ENCODE measurements around the gene FICD.

DNA sequence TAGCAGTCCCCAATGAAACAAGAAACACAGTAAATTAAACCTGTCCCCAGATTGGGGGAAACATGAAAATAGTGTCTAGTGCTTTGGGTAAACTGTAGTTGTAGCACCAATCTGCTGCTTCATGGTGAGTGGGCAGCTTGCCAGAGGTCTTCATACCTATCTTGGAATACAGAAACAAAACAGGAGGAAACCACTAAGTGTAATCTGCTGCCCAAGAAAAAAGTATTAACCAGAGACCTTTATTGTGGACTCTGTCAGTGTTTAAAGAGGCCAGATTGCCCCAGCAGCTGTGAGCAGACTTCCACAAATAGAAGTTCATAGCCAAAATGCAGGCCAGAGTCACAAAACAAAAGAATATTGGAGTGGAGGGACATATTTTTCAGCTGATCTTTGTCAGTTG, 49.6 kb downstream of the FICD start:
- TF ChIP-seq, protein P1, sequence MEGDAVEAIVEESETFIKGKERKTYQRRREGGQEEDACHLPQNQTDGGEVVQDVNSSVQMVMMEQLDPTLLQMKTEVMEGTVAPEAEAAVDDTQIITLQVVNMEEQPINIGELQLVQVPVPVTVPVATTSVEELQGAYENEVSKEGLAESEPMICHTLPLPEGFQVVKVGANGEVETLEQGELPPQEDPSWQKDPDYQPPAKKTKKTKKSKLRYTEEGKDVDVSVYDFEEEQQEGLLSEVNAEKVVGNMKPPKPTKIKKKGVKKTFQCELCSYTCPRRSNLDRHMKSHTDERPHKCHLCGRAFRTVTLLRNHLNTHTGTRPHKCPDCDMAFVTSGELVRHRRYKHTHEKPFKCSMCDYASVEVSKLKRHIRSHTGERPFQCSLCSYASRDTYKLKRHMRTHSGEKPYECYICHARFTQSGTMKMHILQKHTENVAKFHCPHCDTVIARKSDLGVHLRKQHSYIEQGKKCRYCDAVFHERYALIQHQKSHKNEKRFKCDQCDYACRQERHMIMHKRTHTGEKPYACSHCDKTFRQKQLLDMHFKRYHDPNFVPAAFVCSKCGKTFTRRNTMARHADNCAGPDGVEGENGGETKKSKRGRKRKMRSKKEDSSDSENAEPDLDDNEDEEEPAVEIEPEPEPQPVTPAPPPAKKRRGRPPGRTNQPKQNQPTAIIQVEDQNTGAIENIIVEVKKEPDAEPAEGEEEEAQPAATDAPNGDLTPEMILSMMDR (IDR thresholded peaks at IDR 0.05; ENCODE audit: insufficient read depth, low read length): no peak
- TF ChIP-seq GABPA (IDR thresholded peaks at IDR 0.05; ENCODE audit: low read depth): no peak
- TF ChIP-seq POLR2AphosphoS5 (IDR thresholded peaks at IDR 0.05; ENCODE audit: low read depth): no peak
